Amygdala (tissue), 56 donors: ENCODE results near the gene JDP2.
"Not testable (repeated sequence)": the region's sequence is repeated elsewhere in the genome, so short reads cannot be mapped to it uniquely, and the experiment has no call there.

Experiments used
- DNase-seq, 56 donors: peaks; one replicate each; lab custom pipeline; 2025; lab: John Stamatoyannopoulos, UW

Gene JDP2

DNA sequence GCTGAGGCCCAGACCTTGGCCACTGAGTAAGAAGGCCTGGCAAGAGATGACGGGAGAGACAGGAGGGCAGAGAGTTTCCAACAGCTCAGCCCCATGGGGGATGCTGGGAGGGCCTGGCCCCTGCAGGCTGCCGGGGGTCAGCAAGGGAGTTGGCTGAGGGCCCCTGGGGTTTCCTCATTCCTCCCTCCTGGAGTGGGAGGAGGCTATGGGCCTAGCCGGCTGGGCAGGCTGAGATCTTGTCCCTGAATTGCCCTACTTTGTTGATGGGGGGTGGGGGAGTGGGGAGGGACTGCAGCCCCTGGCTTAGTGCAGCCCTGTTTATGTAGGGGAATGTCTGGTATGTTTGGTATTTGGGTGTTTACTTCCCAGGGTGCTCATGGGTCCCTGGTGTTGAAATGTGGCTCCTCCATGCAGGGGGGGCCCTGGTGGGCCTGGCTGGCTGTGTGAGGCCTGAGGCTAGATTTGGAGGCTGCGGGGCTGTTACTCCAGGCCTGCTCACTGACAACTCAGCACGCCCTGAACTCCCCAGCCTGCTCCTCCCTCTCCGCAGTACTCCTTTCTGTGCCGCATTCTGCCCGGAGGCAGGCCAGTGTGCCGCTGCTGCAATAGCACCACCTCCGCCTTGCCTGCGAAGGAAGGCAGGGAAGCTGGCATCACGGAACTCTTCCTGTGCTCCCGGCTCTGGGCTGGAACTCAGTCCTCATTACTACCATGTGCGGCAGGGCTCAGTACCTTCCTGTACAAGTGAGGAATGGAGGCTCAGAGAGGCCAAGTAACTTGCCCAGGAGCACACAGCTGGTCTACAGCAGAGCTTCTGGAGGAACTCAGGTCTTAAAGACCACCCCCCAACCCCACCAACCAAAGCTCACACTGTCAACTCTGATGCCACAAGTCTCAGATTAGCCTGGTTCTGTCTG is 25.3 kb downstream of the JDP2 start:
- DNase-seq, result peak in 16 of 56 donors; percentile 6 to 52 (median 28)

DNA sequence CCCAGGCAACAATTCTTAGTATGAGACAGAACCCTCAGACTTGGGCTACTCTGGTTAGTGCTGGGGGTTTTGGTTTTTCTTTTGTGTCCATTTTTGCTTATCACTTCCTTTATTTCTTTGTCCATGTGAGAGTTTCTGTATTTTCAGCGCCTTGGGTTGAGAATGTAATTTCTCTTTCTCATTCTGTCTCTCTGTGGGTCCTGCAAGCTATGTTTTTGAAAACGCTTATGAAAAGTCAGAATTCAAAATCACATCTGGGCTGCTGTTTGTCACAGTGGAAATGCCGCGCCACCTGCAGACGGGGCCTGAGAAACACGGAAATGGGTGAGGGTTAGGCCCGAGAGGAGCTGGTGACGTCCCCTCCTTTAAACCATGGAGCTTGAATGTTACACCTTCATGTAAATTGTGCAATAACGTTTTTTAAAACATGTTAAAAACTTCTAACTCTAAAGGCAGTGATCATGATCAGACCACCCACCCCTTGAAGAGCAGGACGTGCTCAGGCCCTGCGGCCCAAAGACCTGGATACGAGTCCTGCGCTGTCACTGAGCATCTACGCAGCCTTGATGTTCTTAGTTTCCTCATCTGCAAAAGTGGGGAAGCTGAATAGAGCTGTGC is 26.1 kb downstream of the JDP2 start:
- no peak for DNase-seq

DNA sequence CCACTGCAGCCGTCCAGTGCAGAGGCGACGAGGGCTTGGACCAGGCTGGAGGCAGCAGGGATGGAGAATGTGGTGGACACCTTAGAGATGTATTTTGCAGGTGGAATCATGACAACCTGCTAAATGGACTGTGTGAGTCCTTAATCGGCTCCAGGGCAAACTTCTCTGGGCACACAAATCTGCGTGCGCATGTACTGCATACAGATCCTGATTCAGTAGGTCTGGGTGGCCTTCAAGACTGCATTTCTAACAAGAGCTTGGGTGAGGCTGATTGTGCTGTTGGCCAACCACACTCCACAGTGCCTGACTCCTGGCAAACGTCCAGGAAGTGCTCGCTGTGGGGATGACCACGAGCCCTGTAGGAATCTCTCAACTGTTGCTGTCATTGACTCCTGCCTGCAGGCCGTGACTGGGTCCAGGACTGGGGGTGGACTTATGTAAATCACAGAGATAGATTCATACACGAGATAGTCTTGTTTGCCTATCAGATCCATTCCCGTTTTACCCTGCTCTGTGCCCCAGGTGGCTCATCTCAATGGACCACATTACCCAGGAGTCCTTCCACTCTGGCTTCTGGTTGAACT is 27.2 kb downstream of the JDP2 start:
- peak in 8 of 56 donors; percentile 9 to 43 (median 16) for DNase-seq

DNA sequence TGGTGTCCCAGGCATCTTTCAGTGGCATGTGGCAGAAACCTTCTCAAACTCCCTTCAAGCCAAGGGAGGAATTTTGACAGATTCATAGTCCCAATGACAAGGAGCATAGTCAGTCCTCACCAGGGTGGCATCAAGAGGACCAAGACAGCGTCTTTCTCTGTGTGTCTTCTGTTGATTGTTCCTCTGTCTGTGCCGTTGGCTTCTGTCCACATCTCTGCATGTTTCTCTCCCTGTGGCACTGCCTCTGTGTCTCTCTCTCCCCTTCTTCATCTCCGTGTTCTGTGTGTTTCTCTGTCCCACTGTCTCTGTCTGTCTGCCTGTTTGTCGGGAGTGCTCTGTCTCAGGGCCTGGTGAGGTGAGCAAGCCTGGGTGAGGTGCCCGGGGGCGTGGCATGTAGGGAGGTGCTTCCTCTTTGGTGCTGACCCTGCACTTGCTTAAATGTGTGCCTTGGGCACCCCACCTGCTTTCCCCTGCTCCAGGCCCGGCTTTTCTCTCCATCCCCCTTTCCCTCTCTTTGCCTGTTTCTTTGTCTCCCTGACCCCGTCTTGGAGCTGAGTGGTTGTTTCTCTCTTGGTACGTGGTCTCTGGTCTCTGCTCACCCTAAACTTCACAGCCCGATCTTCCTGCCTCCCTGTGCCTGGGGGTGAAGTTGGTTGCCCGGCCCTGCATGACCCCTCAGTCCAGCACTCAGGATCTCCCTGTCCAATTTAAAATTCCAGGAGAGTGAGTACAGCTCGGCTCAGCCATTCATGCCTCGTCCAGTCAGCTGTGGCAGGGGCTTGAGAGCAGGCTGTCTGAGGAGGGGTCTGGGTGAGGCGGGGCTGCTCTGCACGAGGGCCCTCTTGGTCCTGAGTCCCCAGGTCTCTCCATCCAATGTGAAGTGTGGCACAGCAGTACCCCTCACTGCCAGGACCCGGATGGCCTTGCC is 28.5 kb downstream of the JDP2 start:
- no peak for DNase-seq

DNA sequence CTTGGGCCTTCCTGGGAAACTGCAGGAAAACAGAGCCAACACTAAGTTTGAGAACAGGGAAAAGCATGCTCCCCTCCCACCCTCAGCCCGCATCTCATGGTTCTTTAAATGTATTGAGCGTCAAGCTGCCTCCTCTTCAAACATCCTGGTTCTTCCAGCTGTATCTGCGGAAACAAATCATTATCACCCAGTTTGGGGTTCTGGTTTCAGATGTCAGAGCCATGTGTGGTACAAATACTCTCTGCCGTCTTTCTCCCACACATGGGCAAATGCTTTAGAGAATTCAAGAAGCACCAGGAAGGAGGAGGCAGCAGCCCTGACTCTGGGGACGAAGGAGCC is 29.1 kb downstream of the JDP2 start:
- DNase-seq, result no peak

DNA sequence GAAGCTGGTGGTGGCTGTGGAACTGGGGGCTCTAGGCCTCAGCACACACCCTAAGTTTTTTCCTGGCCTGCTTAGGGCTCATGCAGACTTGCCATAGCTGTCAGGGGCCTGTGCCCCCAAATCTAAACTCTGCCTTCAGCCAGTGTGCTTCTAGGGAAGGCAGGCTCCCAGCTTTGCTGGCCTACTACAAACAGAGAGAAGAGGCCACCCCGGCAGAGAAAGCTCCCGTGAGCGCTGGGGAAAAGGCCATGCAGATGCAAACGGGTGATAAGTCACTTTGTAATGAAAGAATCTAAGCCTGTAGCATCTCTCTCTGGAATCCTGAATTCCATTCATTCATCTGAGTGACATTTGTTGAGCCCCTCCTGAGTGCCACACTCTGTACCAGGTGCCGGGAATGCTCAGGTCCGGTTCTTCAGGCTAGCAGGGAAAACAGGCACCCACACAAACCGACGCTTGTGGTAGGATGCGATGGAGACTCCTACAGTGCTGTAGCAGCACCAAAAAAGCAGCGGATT is 29.9 kb downstream of the JDP2 start:
- no peak for DNase-seq

DNA sequence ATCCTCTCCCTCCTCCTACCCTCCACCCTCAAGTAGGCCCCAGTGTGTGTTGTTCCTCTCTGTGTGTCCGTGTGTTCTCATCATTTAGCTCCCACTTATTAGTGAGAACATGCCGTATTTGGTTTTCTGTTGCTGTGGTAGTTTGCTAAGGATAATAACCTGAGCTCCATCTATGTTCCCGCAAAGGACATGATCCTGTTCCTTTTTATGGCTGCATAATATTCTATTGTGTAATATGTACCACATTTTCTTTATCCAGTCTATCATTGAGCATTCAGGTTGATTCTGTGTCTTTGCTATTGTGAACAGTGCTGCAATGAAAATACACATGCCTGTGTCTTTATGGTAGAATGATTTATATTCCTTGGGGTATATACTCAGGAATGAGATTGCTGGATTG is 30.5 kb downstream of the JDP2 start:
- no peak for DNase-seq

DNA sequence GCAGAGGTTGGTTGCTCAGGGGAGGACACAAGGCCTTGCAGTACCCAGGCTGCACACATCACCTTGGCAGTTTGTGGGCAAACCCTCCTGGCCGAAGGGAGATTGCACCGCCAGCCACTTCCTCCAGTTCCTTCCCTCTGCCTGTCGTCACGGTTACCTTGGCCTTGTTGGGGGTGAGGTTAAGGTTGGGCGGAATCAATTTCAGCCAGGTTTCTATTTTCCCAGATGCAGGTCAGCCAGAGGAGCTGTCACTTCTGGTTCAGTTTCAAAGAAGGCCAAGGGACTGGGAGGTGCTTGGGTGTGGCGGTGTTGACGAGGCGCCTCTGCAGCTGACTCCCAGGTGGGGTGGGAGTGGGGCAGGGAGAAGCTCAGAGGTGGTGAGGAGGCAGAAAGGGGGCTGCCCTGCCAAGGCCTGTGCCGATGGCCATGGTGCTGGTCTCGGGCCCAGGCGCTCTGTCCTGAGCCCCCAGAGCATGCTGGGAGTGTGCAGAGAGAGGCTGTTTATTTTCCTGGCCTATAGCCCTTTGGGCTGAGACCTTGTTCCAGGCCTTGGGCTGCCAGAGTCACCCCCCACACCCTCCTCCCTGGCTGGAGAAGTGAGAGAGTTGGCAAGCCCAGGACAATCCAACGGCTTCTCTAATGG is 31.4 kb downstream of the JDP2 start:
- DNase-seq, result peak in 32 of 56 donors; percentile 11 to 72 (median 34)

DNA sequence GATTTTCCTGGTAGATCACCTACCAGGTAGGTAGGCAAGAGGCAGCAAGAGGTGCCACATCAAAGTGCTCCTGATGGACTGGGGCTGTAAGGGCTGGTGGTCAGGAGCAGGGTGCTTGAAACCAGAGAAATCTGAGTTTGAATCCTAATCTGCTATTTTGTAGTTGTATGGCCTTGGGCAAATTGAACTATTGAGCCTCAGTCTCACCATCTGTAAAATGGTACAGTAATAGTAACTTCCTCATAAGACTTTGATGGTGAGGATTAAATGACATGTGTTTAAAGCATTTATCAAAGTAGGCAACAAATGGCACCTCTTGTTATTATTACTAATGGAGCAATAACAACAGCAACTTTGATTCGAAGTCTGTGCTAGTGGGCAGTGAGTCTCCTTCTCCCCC is 32.0 kb downstream of the JDP2 start:
- DNase-seq, result no peak

DNA sequence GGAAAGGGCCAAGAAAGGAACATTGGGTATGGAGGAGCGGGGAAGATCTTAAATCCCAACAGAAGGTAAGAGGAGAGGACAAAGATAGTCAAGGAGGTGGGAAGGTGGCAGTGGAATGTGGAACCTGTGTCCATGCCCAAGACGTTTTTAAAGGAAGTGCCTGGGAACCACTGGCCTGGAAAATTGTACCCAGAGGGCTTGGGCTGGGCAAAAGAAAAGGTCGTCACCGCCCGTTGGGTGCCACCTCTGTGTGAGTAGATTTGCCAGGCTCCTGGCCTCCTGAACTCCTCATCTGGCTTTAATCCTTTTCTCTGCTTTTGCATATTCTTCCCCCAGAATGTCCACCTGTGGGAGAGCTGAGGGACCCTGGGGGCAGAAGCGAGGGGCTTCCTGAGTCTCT is 32.6 kb downstream of the JDP2 start:
- no peak for DNase-seq

DNA sequence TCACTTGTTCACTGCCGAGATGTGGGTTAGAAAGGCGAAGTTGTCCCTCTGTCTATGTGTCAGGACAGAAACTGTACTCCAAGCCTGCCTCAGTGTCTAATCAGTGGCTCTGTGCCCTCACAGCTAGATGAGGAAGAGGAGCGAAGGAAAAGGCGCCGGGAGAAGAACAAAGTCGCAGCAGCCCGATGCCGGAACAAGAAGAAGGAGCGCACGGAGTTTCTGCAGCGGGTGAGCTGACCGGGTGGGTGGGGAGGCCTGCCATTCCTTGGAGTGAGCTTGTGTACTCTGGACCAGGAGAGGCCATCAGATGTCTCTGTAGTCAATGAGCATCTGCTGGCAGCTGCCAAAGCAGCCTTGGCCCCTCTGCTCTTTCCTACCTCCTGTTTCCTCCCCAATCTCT is 33.5 kb downstream of the JDP2 start:
- DNase-seq, result no peak

DNA sequence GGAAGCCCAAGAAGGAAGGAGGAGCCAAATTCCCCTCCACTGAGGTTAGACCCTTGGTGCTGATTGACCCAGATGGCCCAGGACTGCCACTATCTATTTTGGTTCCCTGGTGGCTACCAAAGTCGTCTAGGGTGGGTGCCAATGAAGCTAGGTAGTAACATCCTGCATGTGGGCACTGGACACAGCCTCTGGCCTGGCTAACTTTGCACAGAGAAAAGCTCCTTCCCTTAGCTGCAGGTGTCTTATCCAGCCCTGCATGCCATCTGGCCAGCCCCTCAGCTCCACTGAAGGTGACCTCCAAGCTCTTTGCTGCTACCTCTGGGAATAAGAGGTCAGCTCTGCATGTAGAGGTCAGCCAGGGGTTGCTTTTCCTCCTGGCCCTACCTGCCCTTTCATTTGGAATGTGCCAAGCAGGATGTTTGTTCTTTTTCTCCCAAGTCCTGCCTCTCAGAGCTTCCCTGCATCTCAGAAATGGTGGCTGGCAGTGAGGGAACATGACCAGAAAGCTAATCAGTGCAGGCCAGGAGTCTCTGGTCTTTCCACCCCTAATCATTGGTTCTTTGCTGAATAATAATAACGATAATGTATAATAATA is 34.0 kb downstream of the JDP2 start:
- DNase-seq, result no peak

DNA sequence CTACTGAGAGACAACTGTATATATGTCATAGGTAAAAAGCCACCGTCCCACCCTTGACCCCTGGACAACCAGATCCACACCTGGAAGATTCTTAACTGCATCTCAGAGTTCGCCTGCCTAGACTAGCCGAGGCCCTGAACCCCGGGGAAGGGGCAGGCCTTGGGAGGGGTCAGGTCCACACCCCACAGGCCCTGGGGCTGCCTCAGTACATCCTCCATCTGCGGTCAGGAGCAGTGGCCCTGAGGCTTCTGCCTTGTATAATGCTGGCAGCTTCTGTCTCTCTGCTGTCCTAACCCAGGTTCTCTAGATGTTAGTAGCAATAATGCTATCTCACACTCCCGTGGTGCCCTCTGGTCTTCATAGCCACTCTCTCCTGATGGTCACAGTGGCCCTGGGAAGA is 36.8 kb downstream of the JDP2 start:
- DNase-seq, result no peak

DNA sequence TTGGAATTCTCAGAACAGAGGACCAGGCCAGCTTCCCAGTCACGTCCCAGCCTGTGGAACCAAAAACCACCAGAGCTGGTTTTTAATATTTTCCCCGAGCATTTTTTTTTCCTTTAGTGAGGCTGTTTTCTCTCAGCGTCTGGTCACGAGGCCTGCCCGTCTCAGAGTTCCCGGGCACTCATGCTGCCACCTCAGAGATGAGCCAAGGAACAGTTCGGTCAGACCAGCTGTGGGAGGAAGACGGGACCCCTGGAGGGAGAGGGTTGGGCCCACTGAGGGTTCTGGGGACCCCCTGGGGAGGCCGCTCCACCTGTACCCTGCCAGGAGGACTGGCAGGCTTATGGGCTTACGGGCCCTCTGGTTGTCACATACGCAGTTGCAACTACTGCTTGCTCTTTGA is 39.9 kb downstream of the JDP2 start:
- no peak for DNase-seq

DNA sequence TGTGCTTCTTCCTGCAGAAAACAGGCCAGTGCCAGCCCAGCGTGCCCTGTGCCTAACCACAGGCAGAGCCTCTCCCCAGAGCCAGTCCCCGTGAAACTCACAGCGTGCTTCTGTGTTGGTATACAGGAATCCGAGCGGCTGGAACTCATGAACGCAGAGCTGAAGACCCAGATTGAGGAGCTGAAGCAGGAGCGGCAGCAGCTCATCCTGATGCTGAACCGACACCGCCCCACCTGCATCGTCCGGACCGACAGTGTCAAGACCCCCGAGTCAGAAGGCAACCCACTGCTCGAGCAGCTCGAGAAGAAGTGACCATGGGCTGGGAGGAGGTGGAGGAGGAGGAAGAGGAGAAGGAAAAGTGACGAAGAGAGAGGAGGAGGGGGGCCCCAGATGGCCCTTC is 41.3 kb downstream of the JDP2 start:
- no peak for DNase-seq

DNA sequence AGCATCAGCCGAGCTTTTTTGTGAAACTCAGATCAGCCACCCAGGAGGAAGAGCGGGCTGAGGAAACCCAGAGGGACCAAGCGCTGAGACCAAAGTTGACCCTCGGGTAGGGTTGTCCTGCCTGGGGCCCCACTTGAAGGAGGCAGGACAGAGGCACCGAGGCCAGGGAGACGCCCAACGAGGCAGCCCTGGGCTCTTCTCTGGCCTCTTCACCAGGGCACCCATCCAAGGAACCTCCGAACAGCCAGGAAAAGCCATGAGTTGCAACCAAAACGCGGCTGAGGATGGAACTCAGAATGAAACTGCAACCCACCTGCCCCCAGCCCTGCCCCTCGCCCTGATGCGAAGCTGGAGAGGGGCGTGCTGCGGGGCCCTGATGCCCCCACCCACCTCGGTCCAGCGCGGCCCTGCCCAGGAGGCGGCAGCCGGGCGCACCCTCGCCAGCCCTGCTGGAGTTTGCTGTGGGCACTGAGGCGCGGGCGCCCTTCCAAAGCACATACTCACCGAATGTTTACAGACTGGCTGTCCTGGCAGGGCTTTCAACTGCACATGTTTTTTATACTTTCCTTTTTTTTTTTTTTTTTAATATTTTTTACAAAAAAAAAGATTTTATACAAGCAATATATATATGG is 41.9 kb downstream of the JDP2 start:
- DNase-seq, result peak in 10 of 56 donors; percentile 11 to 45 (median 20)

DNA sequence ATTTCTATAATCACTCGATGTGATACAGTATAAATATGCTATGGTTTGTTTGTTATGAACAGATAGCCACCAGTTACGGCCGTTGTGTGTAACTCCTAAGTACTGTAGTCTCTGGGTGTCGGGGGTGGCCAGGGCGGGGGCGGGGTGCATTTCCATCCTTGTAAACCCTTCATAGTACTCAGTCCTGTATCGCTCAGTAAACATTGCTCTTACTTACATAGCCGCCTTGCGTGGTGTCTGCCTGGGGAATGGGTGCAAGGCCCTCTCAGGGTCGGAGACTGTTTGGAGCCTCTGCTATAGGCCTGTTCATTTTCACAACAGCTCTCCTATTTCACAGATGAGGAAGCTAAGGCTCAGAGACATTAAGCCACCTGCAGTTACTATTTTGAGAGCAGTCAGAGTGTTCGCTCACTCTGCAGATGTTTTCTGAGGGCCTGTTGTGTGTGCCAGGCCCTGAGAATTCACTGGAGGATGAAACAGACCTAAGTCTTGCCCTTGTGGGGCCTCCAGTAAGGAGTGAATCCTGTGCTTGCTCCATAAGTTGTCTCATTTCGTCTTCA is 42.5 kb downstream of the JDP2 start:
- DNase-seq, result no peak

DNA sequence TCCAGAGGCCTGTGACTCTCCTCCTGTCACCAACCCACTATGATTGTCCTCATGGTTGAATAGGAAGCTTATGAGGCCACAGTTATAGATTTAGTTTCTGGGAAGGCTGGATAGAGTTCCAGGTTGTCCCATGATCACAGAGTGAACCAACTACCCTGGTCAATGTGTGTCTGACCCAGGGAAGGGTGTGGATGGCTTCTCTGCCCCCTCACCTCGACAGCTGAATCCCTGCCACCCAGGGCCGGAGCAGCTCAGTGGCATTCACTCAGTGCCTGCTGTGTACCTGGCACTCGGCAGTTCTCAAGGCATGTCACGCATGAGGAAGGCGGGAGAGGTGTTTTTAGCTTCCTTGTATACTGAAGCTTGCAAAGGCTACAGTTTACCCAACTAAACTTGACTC is 43.2 kb downstream of the JDP2 start:
- no peak for DNase-seq

DNA sequence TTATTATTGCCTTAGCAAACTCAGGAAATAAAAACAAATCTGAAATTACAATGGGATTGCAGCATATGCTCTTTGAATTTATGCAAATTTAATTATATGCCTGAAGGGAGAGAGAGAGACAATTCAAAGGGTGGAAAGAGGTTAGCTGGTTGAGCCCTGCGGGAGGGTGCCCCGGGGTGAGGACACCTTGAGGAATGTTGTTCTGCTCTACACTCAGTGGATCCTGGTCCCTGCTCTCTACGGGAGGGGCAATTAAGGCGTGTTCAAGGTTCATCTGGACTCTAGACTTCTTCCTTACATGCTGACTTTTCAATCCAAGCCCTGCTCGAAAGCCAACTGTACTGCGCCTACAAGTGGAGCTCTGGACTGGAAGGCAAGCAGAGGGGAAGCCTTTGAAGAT is 46.3 kb downstream of the JDP2 start:
- DNase-seq, result not testable (repeated sequence)
